ENCODE data around the gene ALKBH4.

The ALKBH4 gene

DNA sequence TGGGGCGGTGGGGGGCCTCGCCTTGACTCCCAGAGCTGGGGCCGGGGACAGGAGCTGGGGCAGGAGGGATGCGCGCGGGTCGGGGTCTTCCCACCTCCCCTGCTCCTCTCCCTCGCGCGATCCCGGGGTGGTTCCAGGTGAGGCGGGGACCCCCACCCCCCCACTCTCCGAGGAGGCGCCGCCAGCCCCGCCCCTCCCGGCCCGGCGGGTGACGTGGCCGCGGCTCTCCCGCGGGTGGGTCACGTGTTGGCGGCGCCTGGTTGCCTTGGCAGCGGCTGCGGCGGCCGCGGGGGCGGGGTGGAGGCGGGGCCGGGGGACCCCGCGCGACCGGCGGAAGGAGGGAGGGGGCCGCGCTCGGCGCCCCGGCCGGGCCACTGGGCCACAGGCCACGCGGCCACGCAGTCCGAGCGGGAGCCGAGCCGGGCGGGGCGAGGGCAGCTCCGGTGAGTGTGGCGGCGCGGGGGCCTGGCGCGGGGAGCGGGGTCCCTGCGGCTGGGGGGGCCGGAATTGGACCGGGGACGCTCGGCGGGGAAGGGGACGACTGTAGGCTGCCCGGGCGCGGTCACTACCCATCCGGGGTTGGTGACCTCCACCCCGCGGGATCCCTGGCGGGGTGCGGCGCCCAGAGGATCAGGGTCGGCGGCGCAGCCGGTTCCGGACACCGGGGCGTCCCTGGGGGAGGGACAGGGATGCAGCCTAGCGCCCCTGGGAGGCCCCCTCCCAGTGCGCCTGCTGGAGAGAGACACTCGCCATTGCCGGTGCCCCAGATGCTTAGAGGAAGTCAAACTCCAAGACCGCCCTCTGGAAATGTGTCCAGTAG, 31.2 kb downstream of the ALKBH4 start, which contains the start of gene ORAI2:
ORAI2 (plus strand) TSS at position 357 of the 820 bp plus-strand sequence. CDS start 5,382 bp downstream, outside the sequence.
- peak; percentile 80 for DNase-seq (ENCODE audit: insufficient read length, low spot score)
- FAIRE-seq = no peak
- TF ChIP-seq CTCF (IDR thresholded peaks at IDR 0.05; ENCODE audit: insufficient read depth, missing control alignments) = no peak

DNA sequence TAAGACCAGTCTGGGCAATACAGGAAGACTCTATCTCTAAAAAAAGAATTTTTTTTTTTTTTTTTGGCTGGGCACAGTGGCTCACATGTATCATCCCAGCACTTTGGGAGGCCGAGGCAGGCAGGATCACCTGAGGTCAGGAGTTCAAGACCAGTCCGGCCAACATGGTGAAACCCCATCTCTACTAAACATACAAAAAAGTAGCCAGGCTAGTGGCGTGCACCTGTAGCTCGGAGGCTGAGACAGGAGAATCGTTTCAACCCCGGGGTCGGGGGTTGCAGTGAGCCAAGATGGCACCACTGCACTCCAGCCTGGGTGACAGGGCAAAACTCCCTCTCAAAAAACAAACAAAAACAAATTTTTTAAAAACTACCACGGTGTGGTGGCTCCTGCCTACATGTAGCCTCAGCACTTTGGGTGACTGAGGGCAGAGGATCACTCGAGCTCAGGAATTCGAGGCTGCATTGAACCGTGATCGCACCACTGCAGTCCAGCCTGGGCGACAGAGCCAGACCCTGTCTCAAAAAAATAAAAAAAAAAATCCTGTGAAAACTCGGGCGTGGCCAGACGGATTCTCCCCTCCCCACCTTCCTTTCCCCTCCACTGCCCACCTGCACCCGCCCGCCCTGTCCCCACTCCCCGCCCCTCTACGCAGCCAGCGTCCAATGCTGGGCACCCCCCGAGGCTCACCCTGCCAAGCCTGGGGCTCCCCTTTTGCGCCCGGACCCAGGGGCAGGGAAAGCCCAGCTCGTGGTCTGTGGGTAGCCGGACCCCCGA, 32.0 kb downstream of the ALKBH4 start:
- FAIRE-seq (no peak), DNase-seq (ENCODE audit: insufficient read length, low spot score) (no peak)
- no peak for TF ChIP-seq CTCF (IDR thresholded peaks at IDR 0.05; ENCODE audit: insufficient read depth, missing control alignments)

DNA sequence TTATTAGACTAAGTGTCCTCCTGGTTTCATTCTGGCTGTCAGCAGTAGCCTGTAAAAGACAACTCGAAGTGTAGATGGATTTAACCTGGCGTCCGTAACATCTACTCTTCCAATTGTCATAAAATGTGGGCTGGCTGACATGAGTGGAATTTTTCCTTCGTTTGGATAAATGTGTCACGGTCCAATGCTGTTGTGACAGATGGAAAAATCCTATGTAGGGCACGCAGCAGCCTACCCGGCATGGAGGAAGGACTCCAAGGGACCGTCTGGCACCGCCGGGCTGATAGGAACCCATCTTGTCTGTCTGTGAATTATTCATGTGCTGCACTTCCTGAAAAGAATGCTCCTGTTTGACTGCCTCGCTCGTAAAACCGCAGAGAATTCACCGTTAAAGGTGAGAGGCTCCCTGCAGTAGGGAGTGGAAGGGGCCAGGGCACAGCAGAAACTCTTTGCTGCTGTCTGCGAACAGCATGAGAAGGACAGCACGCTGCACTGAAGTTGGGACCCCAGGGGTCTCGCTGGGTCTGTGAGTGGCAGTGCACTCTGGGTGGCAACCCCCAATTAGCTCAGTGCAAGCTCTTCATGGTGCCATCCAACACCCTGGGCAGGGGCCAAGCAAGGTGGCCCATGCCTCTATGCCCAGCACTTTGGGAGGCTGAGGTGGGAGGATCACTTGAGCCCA, 32.9 kb downstream of the ALKBH4 start:
- DNase-seq (ENCODE audit: insufficient read length, low spot score) (no peak), FAIRE-seq (no peak)
- TF ChIP-seq CTCF (IDR thresholded peaks at IDR 0.05; ENCODE audit: insufficient read depth, missing control alignments) = no peak

- DNase-seq (ENCODE audit: insufficient read length, low spot score) (peak; percentile 5), FAIRE-seq (no peak)
- no peak for TF ChIP-seq CTCF (IDR thresholded peaks at IDR 0.05; ENCODE audit: insufficient read depth, missing control alignments)
Observed at GRCh38 chr7:102429141-102429899, 35.3 kb downstream of the ALKBH4 start.

- FAIRE-seq (no peak), DNase-seq (ENCODE audit: insufficient read length, low spot score) (no peak)
- TF ChIP-seq CTCF (IDR thresholded peaks at IDR 0.05; ENCODE audit: insufficient read depth, missing control alignments) = no peak
Observed at GRCh38 chr7:102427019-102427405, 37.7 kb downstream of the ALKBH4 start.

GRCh38 chr7:102426268-102427018, 38.2 kb downstream of the ALKBH4 start:
- DNase-seq (ENCODE audit: insufficient read length, low spot score) (peak; percentile 6), FAIRE-seq (no peak)
- no peak for TF ChIP-seq CTCF (IDR thresholded peaks at IDR 0.05; ENCODE audit: insufficient read depth, missing control alignments)
